ENCODE measurements around the gene LRCOL1.

LRCOL1 gene

GRCh38 chr12:132635076-132635955, 24.9 kb upstream of the LRCOL1 start:
- no peak for DNase-seq (ENCODE audit: low read depth)

GRCh38 chr12:132634411-132634990, 24.1 kb upstream of the LRCOL1 start:
- DNase-seq (ENCODE audit: low read depth), result no peak

GRCh38 chr12:132633901-132634300, 23.5 kb upstream of the LRCOL1 start:
- DNase-seq (ENCODE audit: low read depth), result no peak

GRCh38 chr12:132633398-132633797, 23.0 kb upstream of the LRCOL1 start:
- no peak for DNase-seq (ENCODE audit: low read depth)

GRCh38 chr12:132632521-132633228, 22.3 kb upstream of the LRCOL1 start:
- no peak for DNase-seq (ENCODE audit: low read depth)

GRCh38 chr12:132631666-132632065, 21.3 kb upstream of the LRCOL1 start:
- no peak for DNase-seq (ENCODE audit: low read depth)

GRCh38 chr12:132630672-132631071, 20.3 kb upstream of the LRCOL1 start:
- no peak for DNase-seq (ENCODE audit: low read depth)

GRCh38 chr12:132629330-132629729, 18.9 kb upstream of the LRCOL1 start:
- no peak for DNase-seq (ENCODE audit: low read depth)

- no peak for DNase-seq (ENCODE audit: low read depth)
Observed at GRCh38 chr12:132625731-132626430, 15.5 kb upstream of the LRCOL1 start.

GRCh38 chr12:132624910-132625630, 14.7 kb upstream of the LRCOL1 start:
- no peak for DNase-seq (ENCODE audit: low read depth)

- DNase-seq (ENCODE audit: low read depth), result no peak
Observed at GRCh38 chr12:132624186-132624855, 13.9 kb upstream of the LRCOL1 start.

GRCh38 chr12:132623072-132623869, 12.9 kb upstream of the LRCOL1 start:
- no peak for DNase-seq (ENCODE audit: low read depth)

- DNase-seq (ENCODE audit: low read depth), result no peak
Observed at GRCh38 chr12:132622437-132623071, 12.2 kb upstream of the LRCOL1 start.

GRCh38 chr12:132621657-132622435, 11.5 kb upstream of the LRCOL1 start:
- DNase-seq (ENCODE audit: low read depth), result no peak

GRCh38 chr12:132620899-132621656, 10.7 kb upstream of the LRCOL1 start:
- DNase-seq (ENCODE audit: low read depth), result no peak

GRCh38 chr12:132620113-132620898, 9.9 kb upstream of the LRCOL1 start:
- DNase-seq (ENCODE audit: low read depth), result no peak

- DNase-seq (ENCODE audit: low read depth), result no peak
Observed at GRCh38 chr12:132619386-132620112, 9.2 kb upstream of the LRCOL1 start.

Data from activated T-cell treated with anti-CD3 and anti-CD28 coated beads for 1 hour (primary cell).